HG02571 (cell line): ENCODE measurements around the gene C6orf141.

ENCODE experiments used
- ATAC-seq: cut with Tn5 transposase; IDR thresholded peaks from one replicate; pipeline ENCODE4 v1.9.1; 2021; ENCODE audit warnings: mild to moderate bottlenecking, moderate library complexity; ENCODE audit not compliant: unreplicated experiment

The C6orf141 gene

GRCh38 chr6:49550492-49551077 lies at the start of gene C6orf141:
TSS of gene C6orf141 (plus strand) at chr6:49550668. CDS start at chr6:49550793, 125 bp downstream.
- peak; percentile 82 for ATAC-seq

GRCh38 chr6:49504666-49505065 lies 45.8 kb upstream of the C6orf141 start:
- ATAC-seq: no peak

GRCh38 chr6:49506569-49507111 lies 43.8 kb upstream of the C6orf141 start:
- no peak for ATAC-seq

GRCh38 chr6:49509342-49509741 lies 41.1 kb upstream of the C6orf141 start:
- no peak for ATAC-seq

GRCh38 chr6:49513153-49513989 lies 37.1 kb upstream of the C6orf141 start:
- no peak for ATAC-seq

GRCh38 chr6:49514571-49515484 lies 35.6 kb upstream of the C6orf141 start:
- no peak for ATAC-seq

GRCh38 chr6:49515485-49516146 lies 34.9 kb upstream of the C6orf141 start:
- ATAC-seq: no peak

- no peak for ATAC-seq
Measured at GRCh38 chr6:49516147-49516505, 34.3 kb upstream of the C6orf141 start.

- ATAC-seq: no peak
Measured at GRCh38 chr6:49517919-49518318, 32.5 kb upstream of the C6orf141 start.

- ATAC-seq: no peak
Measured at GRCh38 chr6:49519660-49520059, 30.8 kb upstream of the C6orf141 start.

GRCh38 chr6:49522710-49523593 lies 27.5 kb upstream of the C6orf141 start:
- no peak for ATAC-seq

GRCh38 chr6:49523901-49524300 lies 26.6 kb upstream of the C6orf141 start:
- no peak for ATAC-seq

- ATAC-seq: no peak
Measured at GRCh38 chr6:49524541-49524940, 25.9 kb upstream of the C6orf141 start.

- no peak for ATAC-seq
Measured at GRCh38 chr6:49526598-49526997, 23.9 kb upstream of the C6orf141 start.

- ATAC-seq: no peak
Measured at GRCh38 chr6:49527320-49527719, 23.1 kb upstream of the C6orf141 start.

GRCh38 chr6:49528571-49528970 lies 21.9 kb upstream of the C6orf141 start:
- no peak for ATAC-seq

GRCh38 chr6:49530141-49530776 lies 20.2 kb upstream of the C6orf141 start:
- no peak for ATAC-seq

- peak; percentile 79 for ATAC-seq
Measured at GRCh38 chr6:49531774-49532569, 18.5 kb upstream of the C6orf141 start.
